ENCODE measurements around the gene SYT6.

- no peak for TF ChIP-seq REST (IDR thresholded peaks at IDR 0.05; ENCODE audit: insufficient read depth in 1 of 2, low read depth in 2 of 2, low read length in 1 of 2)
- no peak for TF ChIP-seq CTCF (IDR thresholded peaks at IDR 0.05)
- TF ChIP-seq TCF7L2 (IDR thresholded peaks at IDR 0.05; ENCODE audit: low read depth, low read length), result no peak
Observed at GRCh38 chr1:114043054-114043453, 110.6 kb downstream of the SYT6 start.

Data from Panc1 (cell line).